PC-9 (cell line): ENCODE results near the gene ARHGAP10.

ENCODE experiments used
- CTCF ChIP-seq: fragments of 200-600 bp; sonication (generic); conservative IDR thresholded peaks from 2 replicates; pipeline ENCODE4 v1.6.1; 2017; ENCODE audit warnings: mixed run types, antibody characterized with exemption, mild to moderate bottlenecking, moderate library complexity
- EZH2 ChIP-seq: fragments of 200-600 bp; sonication (generic); IDR thresholded peaks from 2 replicates; pipeline ENCODE4 v1.8.0; 2017; ENCODE audit warnings: antibody characterized with exemption, low read depth

- no peak for TF ChIP-seq CTCF
- TF ChIP-seq EZH2, result no peak
These were observed 225.6 kb downstream of the ARHGAP10 start for GRCh38 chr4:147957446-147957845.
